HG03108 (cell line): ENCODE data around the gene LCP2.

ENCODE experiments used
- ATAC-seq: cut with Tn5 transposase; IDR thresholded peaks from one replicate; pipeline ENCODE4 v1.9.1; 2021; ENCODE audit warnings: moderate library complexity; ENCODE audit not compliant: unreplicated experiment

The LCP2 gene

DNA sequence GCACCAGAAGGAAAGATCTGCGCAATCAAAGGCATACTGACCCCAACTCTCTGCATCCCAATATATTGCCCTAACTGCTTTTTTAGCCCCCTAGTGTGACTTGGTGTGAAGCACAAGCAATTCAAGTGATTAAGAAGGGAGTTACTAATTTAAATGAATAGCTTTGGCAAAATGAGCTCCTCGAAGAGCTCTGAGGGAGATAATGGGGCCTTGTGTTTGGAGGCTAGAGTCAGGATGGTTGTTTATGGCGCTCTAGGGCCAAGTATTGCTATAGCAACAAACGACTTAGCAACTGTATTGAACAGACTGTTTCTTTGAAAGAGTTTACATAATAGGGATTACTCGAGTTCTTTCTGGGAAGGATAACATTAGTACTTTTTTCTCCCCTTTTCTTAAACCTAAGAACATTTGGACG, 76.2 kb downstream of the LCP2 start:
- no peak for ATAC-seq

DNA sequence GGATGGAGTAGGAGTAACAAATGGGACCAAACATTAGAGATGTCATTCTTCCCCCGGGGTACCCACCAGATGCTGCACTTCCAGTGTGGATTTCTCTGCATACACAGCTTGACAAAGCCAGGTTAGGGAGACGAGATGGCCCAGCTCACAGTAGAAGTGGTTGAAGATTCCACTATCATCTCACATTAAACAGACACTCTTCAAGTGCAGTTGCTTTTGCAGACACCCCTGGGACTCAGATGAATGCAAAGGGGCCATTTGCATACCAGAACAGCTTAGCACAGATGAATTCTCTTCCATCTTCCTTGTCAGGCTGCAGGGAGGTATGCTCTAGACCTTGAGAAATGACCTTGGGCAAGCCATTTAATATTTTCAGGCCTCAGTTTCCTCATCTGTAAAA, 77.4 kb downstream of the LCP2 start:
- no peak for ATAC-seq

DNA sequence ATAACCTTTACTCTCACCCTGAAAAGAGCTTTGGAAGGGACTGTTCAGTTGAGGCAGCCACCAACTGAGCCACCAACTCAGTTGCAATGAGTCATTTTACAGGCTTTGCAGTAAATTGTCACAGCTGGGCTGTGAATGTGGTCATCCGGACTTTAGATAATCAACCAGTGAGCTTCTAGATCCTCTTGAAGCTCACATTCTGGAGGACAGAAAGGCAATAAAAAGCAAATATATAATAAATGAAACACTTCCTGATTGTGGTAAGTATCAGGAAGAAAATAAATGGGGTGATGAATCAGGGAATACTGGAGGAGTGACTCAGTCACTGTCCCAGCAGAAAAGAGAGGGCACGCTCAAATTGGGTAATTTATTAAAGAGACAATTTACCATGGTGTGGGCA, 78.0 kb downstream of the LCP2 start:
- ATAC-seq: no peak

DNA sequence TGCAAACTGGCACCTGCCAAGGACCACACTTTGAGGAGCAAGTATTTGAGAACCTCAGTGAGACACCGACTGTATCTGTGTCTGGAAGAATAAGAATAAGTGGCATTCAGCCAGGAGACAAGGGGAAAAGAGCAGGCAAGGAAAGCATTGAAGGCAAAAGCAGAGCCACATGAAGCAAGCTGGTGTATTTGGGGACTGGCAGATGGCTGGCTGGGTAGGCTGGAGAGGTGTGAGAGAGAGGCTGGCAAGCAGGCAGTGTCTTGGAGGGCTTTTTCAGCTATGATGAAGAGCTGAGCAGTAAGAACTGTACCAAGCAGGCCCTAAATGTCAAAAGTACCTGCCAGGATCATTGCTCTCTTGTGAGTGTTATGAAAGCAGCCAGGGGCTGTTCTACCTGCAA, 78.9 kb downstream of the LCP2 start:
- no peak for ATAC-seq

DNA sequence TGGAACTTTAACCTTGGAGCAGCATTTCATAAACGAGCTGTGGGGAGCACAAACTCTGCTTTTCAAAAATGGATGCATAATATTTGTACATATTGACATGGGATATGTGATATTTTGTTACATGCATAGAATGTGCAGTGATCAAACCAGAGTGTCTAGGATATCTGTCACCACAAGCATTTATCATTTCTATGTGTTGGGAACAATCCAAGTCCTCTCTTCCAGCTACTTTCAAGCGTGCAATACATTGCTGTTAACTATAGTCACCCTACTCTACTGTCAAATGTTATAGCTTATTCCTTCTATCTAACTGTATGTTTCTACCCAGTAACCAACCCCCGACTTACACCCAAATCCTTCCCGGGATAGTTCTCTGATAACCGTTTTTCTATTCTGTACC, 79.7 kb downstream of the LCP2 start:
- ATAC-seq: no peak

DNA sequence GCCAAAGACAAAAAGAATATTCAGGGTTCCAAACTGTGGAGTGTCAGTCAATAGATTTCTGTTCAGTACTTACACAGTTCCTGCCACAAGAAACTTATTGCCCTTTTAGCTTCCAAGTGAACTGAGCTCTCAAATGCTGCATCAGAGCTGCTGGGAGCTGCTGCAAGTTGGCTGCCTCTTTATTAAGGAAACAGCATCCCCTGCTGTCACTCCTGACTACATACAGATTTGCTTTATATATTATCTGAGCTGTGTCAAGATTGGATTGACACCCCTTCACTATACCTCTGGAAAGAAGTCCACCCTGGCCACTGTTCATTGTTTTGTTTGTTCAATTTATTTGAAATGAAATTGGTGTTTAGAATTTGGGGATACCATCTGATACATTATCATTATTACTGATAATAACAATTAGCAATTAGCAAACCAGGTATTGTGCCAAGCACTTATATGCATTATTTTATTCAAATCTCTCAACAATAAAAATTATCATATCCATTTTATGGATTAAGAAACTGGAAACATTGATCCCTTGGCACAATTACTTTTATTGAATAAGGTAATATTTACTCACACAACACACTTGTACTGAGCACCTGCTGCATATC, 81.2 kb downstream of the LCP2 start:
- ATAC-seq: no peak

DNA sequence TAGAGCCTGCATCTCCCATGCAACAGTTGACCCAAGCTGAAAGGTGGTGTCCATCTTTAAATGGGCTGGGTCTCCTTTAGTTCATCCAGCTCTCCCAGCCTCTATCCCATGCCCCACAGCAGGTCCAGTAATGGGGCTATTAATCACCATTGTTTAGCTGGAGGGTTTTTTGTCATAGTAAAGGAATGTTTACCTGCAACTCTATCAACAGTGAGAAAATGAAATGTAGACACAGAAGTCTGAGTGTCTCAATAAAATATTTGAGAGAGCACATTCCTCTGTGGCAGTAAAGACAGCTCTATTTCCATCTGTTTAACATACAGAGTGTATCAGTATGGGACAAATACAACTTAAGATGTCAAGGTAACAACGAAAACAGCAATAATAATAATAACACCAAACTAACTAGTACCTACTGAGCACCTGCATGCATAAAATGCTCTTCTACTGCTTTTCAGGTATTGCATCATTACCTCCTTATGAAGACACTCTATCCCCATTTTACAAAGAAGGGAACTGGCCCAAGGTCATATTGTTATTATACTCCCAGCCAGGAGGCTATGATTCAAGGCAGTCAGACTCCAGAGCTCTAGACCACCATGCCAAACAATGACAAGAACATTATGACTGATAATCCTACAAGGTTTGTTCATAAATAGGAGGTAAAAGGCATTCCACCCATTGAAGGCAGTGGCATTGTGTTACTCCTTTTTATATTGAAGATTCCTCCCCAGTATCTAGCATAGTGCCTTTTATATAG, 85.8 kb downstream of the LCP2 start:
- no peak for ATAC-seq

DNA sequence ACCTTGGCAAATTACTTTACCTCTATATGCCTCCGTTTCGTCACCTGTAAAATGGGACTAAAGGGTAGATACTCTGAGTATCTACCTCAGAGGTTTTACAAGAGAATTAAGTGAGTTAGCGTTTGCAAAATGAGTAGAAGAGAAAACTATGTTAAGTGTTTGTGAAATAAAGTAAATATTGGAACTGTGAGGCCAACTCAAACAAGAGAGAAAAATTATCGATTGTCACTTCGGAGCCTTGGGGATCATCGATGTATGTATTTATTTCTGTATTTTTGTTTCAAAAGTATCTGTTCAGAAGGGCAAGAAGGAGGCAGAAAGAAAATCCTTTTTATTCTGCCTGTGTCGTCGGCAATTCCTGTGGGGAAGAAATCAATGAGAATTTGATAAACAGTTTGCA, 90.6 kb downstream of the LCP2 start:
- no peak for ATAC-seq

DNA sequence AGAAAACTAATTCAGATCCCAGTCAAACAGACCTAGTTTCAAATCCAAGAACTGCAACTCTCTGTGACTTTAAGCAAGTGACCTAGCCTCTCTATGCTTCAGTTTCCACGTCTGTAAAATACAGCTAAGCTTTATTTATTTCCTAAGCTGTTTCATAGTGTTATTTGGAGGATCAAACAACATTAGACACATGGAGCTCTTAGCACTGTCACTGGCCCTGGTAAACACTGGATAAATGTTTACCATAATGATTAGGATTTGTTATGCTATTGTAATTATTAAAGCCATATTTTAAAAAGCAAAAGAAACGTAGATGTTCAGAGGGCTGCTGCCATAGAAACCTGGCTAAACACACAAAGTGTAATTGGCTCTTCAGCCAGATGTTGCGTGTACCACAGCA, 91.4 kb downstream of the LCP2 start:
- no peak for ATAC-seq

DNA sequence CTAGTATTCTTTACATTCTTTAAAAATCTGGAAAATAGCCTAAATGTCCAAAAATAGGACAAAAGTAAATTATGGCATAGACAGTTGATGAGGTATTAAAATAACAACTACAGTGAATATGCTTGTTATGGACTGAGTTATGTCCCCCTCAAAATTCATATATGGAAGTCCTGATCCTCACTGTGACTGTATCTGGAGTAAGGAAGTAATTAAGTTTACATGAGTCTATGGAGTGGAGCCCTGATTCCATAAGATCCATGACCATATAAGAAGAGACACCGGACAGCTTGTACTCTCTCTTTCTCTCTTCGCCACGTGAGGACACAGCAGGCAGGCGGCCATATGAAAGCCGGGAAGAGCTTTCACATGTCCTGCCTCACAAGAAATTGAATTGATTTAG, 93.4 kb downstream of the LCP2 start:
- no peak for ATAC-seq

DNA sequence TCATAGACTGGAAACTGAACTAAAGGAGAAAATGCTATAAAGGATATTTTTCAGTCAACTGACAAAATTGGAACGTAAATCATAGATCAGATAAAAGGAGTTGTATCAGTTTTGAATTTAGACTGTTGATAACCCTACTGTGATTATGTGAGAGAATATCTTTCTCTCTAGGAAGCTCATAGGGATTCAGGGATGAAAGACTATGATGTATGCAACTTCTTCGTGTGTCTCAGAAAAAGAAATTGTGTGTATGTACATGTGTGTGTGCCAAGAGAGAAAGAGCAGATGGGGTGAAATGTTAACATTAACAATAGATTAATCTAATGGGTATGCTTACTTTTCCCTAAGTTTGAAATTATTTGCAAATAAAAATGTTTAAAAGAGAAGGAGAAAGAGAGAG, 95.5 kb downstream of the LCP2 start:
- no peak for ATAC-seq

DNA sequence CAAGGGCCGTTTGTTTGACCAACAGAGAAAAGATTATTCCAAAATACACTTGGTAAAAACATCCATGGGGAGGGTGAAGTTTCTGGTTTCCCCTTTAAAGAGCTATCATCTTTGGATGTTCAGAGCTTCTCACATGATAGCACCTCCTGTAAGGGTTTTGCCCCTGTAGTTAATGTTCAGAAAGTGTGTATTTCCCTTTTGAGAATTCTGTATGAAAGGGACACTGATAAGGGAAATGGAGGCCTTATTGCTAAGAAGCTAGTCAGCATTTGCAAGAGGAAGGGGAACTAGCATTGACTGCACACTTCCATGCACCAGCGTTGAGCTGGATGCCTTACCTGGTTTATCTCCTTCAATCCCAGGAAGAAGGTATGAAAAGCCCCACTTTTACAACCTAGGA, 96.3 kb downstream of the LCP2 start:
- no peak for ATAC-seq

DNA sequence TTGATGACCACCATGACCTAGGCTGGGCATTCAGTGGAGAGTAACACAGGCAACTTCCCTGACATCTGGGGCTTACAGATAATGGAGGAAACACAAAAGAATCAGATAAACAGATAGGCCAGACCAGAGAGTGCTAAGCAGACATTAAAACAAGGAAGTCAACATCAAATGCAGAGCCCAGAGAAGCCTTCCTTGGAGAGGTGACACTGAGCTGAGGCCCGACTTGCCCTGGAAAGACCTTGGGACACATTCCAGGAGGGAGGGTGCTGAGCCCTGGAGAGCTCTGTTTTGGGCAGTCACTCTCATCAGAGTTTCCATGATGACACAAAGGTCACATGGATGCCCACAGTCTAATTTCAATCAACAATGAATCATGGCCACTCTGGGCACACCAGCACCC, 96.7 kb downstream of the LCP2 start:
- no peak for ATAC-seq
